ENCODE measurements around the gene PI4K2A. TPM values are rescaled to one million over a fixed set of nuclear protein-coding genes. Genes with fewer than 3 reads are reported as not detected.
"Not testable (repeated sequence)": the region's sequence is repeated elsewhere in the genome, so short reads cannot be mapped to it uniquely, and the experiment has no call there.

Gene PI4K2A
- total RNA-seq, 2 donors from 2014 or later, result 13.8 to 15.9 TPM

DNA sequence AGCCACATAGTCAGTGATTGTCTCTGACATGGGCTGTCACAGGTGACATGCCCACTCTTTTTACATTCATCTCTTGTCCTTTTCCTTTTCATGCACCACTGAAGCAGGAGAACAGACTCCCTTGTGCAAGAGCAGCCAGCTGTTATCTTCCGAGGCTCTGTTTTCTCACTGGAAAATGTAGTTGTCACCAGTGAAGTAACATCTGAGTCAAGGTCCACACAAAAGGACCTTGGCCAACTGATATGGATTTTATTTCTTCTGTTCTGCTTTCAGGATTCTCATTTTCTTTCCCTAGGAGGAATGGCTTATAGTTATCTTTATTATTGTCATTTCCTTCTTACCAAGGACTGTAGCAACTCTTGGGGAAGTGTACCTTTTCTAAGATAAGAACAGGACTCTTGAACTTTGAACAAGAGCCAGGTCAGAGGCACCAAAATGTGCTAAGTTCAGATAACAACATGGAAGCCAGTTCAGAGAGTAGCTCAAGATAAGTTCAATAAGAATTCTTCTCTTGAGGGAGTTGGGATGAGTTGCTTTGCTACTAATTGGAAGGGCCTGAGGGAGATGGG lies 23.9 kb downstream of the PI4K2A start:
- intact Hi-C loops (cut with DNase I), result no loop called here
- DNase-seq (ENCODE audit: low spot score), result no peak

DNA sequence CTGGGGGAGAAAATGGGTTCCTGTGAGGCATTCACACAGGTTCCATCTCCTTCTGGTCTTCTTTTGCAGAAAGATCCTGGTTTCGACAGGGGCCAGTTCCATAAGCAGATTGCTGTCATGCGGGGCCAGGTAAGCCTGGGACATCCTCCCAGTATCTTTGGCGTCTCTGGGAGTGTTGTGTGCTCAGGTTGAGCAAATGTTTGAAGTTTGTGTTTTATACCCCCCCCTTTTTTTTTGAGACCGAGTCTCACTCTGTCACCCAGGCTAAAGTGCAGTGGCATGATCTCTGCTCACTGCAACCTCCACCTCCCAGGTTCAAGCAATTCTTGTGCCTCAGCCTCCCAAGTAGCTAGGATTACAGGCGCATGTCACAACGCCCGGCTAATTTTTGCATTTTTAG lies 26.5 kb downstream of the PI4K2A start:
- no peak for DNase-seq (ENCODE audit: low spot score)
- intact Hi-C loops (cut with DNase I), result no loop called here

DNA sequence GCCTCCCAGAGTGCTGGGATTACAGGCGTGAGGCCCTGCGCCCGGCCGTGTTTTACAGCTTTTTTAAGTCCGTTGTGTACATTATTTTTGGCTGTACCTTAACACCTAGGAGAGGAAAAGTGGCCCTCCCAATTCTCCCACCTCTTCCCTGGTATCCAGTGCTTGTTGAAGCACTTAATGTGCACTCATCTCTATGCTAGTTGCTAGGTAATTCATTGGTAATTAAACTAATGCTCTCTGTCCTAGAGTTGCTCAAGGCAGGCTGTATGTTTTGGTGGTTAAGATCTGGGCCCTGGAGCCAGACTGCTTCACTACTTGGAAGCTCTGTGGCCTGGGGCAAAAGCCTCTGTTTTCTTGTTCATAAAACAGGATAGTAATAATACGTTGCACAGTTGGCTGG lies 27.0 kb downstream of the PI4K2A start:
- no peak for DNase-seq (ENCODE audit: low spot score)
- intact Hi-C loops (cut with DNase I), result no loop called here

DNA sequence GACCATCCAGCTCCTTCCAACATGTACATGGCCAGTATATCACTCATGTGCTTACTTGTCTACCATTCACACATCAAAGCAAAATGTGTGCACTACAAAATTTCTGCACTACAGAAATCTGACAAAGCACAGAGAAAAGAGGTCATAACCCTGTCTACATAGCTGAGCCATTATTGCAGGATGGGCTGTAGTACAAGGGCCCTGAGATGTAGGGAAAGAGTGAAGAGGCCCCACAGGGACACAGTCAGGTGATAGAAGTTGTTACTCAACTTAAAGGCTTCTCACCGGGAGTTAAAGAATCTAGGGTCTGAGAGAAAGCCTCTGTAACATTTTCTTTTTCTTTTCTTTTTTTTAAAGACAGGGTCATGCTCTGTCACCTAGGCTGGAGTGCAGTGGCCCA lies 29.1 kb downstream of the PI4K2A start:
- intact Hi-C loops (cut with DNase I), result no loop called here
- no peak for DNase-seq (ENCODE audit: low spot score)

DNA sequence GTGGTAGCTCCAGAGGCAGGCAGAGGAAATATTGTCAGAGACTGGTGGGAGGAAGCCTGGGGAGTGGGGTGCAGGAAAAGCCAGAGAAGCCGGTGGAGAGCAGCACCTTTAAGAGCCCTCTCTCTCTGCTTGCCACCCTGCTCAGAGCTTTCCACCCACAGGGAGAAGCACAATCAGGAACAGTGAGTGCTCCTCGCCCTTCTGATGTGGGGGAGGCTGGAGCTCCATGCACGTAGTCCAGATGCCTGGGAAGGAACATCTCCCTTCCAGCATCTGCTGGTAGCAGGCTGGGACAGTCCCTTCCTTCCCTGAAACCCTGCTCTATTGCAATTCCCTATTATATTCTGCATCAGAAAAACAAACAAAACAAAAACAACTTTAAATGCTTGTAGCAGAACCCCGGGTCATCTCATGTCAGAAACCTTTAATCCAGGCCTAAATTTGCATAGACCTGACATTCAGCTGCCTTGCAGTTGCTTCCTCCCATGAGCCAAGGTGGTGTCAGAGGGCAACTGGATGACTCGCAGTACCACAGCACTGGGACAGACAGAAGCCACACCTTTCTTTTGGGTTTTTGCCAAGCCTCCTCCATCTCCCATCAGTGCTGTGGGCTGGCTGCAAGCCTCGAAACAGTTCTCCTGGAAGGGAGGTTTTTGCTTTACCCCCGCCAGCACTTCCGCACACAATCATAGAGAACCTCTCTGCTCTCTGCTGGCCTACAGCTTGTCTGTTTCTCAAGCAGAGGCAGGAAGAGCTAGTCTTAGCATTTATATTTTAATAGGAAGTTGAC lies 33.5 kb downstream of the PI4K2A start:
- intact Hi-C loops (cut with DNase I), result no loop called here
- DNase-seq (ENCODE audit: low spot score), result no peak

DNA sequence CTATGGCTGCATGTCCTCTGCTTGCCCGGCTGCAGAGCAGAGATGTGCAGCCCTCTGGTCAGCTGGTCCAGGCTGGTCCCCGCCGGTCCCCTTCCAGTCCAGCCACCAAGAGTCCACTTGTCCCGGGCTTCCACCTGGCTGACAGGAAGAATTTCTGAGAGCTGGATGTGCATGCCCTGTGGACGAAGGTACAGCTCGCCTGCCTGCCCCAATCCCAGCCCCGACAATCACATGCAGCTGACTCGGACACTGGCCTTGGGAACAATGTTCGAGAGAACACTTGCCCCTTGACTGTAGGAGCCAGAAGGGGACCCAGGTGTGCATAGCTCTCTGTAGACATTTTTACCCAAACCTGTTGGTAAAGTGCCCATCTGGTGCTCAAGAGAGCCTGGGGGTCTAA lies 34.8 kb downstream of the PI4K2A start:
- no peak for DNase-seq (ENCODE audit: low spot score)
- intact Hi-C loops (cut with DNase I), result no loop called here

DNA sequence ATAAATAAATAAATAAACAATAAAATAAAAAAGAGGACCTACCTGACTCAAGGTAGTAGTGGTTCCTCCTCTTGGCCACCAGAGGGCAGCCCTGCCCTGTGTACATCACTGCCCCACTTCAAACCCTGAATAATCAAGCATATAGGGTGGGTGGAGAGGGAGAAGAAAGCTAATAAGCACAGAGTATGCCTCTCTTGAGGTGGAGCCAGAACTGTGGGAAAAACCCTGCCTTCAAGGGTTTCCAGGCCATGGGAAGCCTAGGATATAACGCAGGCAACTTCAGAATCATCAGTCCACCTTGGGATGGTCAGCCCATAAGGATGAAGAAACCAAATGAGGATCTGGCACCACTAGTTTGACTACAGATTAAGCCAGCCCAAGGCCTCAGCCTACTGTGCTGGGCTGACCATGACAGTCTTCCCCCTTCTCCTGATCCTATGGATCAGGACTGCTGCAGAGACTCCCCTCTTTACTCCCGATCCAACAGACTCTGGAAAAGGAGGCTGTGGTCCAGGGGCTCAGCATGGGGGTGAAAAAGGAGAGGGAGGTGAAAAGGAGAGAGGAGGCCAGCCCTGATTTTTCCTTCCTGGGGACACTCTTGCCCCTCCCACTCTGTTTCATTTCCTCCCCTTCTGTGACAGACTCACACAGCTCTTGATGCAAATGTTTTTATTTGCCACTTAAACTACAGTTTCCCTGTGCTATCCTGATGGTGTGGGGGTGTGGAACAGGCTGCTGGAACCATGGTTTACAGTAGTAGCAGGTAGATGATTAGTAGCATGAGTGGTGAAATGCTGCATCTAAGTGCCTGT lies 36.5 kb downstream of the PI4K2A start:
- DNase-seq (ENCODE audit: low spot score), result no peak
- intact Hi-C loops (cut with DNase I), result loop anchor here in 1 of 2 donors (1.0 kb wide), 1 partner anchor 26 kb away; no protein-coding TSS in a partner anchor

DNA sequence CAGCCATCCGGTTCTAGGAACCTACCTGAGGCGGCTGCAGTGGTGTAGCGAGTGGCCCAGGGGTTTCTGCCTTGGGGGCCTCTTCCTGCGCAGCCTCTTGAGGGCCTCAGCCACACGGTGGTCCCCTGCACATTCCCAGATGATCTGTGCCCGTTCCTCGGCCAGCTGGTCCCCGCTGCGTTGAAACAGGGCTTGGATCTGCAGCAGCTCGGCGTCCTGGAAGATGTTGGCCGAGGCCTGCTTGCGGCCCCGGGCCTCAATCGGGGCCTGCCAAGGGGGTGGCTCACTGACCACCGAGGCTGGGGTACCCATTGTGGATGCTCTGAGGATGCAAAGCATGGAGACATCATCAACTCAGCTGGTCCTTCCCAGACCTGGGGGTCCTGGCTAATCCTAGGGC lies 39.1 kb downstream of the PI4K2A start:
- intact Hi-C loops (cut with DNase I), result no loop called here
- no peak for DNase-seq (ENCODE audit: low spot score)

DNA sequence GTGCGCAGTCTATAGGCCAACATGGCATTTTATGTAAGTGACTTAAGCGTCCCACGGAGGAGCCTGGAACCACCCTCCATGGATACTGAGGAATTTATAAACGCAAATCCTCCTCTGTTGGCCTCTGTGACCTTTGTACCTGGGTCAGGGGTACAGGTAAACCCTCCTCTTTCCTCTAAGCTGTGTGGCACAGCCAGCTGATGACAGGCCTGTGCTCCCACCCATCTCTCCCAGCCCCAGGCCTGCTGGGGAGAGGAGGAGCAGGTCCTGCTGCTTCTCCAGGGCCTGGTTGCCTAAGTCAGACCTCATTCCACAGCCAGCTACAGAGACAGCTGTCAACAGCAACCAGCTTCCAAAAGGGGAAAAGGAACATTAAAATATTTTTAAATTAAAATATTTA lies 41.6 kb downstream of the PI4K2A start:
- intact Hi-C loops (cut with DNase I), result no loop called here
- no peak for DNase-seq (ENCODE audit: low spot score)

DNA sequence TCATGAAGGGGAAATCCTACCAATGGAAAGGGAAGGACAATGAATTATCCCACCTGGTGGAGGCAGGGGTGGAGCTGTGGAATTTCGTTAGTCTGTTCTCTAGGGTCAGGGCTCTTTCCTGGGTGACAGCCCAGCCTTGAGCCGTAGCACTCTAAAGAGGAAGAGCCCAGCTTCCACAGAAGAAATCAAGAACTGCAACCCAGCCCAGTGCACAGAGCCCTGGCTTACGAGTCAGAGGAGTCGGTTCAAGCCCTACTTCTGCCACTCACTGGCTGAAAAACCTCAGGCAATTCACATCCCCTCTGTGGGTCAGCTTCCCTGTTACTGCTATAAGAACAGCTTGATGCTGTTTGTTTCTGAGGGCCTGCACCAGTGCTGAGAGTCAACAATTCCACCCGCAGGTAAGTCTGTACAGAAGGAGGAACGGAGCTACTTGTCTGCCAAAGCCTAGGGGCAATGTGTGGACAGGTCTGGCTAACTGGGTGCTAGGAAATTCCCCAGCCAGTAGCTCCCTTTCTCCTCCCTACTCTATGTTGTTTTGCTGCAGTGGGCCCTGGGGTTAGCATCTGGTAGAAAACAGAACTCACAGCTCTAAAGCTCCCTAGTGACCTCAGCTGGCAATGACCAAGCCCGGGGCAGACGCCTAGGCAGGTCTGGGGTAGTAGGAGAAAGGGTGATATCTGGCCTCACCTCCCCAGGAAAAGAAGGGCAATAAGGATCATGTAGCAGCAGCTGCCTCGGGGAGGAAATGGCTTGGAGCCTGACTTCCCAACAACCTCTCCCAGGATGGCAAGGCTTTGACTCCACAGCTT lies 43.3 kb downstream of the PI4K2A start:
- no peak for DNase-seq (ENCODE audit: low spot score)
- intact Hi-C loops (cut with DNase I), result no loop called here

DNA sequence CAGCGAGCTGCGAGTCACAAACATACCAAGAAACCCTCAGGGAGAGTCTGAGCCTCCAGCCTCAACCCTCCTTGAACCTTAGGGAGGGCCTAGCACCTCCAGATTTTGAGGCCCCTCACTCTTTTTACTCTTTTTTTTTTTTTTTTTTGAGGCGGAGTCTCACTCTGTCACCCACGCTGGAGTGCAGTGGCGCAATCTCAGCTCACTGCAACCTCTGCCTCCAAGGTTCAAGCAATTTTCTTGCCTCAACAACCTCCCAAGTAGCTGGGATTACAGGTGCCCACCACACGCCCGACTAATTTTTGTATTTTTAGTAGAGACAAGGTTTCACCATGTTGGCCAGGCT lies 43.9 kb downstream of the PI4K2A start:
- DNase-seq (ENCODE audit: low spot score); intact Hi-C loops (cut with DNase I): not testable (repeated sequence)

DNA sequence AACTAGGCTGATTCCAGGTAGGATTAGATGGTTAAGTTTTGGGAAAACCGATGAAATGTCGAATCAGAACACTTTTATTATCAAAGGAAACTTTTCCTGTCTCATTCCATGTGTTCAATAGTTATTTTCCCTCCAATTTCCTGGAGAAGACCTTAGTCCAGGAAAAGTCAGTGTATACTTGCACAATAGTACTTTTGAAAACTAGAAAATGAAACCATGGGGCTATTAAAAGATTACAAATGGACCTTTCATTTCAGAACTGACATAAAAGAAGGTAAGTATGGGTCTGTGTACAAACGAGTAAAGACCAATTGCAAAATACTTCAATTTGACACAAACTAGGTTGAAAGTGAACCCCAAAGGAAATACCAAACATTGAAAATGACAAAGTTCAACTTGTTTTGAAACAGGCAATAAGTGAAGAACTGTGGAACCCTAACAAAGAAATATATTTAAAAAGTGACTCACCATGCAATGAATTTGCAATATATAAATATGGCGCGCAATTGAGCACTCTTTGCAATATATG lies 44.5 kb downstream of the PI4K2A start:
- DNase-seq (ENCODE audit: low spot score), result no peak
- intact Hi-C loops (cut with DNase I), result loop anchor here in 1 of 2 donors (5.0 kb wide), 1 partner anchor 52 kb away; the partner anchor contains the start of gene ZFYVE27

DNA sequence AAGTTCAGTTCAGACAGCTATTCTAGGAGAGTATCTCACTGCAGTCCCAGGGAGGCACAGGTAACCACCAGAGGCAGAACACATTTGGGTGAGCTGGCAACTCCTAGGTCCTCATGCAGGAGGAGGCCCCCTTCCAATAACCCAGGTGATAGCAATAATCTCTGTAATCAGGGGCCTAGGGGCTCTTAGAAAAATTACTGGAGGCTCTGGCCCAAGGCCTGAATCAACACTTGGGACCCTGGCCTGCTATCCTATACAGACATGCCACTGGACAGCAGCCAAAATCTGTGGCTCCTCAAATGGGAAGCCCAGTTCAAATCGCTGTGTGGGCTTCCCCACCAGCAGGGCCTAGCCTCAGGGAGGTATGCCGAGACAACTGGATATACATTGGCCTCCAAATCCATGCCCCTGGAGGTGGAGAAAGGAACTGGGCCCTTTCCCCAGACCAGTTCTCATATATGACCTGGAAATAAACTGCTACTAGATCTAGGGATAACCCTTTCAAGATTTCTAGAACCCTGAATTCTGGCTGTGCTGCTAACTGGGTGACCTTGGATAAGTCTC lies 45.0 kb downstream of the PI4K2A start:
- intact Hi-C loops (cut with DNase I), result loop anchor here in 1 of 2 donors (5.0 kb wide), 1 partner anchor 52 kb away; the partner anchor contains the start of gene ZFYVE27
- no peak for DNase-seq (ENCODE audit: low spot score)

DNA sequence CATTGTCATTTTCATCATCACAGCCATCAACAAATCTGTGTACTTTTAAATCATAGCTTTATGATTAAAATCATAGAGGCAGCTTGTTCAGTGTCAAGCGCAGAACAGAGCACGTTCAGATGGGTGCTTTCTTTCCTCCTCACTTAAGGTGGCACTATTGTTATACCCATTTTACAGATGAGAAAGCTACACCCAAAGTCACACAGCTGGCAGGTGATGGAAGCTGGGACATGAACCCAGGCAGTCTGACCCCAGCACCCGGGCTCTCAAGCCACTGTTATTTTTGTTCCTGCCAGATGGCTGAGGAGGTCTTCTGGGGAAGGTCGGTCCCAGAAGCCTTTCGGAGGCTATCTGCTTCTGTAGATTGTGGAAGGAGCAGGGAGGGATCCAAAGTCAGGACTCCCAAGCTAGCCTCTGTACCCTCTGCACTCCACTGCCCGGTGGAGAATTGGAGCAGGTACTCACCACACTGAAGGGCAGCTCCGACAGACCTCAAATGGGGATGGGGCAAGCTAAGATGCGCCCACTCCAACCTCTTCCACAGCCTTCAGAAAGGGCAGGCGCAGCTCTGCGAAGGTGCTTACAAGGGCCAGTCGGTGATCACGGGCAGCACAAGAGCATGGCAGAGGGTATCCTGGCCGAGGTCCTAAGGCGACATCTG lies 46.0 kb downstream of the PI4K2A start:
- DNase-seq (ENCODE audit: low spot score), result no peak
- intact Hi-C loops (cut with DNase I), result loop anchor here in 1 of 2 donors (5.0 kb wide), 1 partner anchor 51 kb away; the partner anchor contains the start of gene ZFYVE27

DNA sequence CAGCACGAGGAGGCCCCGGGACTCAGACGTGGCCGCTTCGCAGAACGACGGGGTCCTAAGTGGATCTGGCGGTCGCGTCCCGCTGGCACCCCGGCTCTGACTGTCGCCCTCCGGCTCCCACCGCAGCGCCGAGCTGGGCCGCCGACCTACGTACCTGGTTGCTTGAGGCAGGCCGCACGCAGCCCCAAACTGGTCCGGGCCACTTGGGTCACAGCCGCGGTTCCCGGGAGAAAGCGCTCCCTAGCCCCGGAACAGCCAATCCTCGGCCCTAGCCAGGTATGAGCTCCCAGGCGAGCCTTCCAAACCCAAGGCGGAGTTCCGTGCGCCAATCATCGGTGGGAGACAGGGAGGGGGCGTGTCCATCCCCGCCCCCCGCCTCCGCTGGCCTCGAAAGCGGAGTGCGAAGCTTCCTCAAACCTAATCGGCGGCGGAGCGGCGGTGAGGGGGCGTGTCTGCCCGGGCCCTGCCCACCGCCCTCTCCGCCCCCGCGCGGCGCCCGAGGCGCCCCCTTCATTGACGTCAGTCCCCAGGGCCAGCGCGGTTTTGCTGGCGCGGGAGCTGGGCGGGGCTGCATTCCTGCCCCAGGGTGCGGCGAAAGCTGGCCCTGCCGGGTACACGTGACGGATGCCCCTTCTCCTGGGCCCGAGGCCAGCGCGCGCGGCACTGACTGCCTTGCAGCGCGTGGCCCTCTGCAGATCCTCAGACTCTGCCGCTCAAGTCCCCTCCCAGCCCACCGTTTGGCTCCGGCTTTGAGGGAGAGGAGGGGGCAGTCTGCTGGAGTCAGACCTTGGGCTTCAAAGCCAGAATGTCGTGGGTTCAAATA lies 46.7 kb downstream of the PI4K2A start, which contains the start of gene AVPI1:
AVPI1 (minus strand) TSS at position 280 of the 823 bp plus-strand sequence. CDS start 7,336 bp downstream, outside the sequence.
- intact Hi-C loops (cut with DNase I), result loop anchor here in 1 of 2 donors (5.0 kb wide), 1 partner anchor 50 kb away; the partner anchor contains the start of gene ZFYVE27
- peak; percentile 99 for DNase-seq (ENCODE audit: low spot score)

DNA sequence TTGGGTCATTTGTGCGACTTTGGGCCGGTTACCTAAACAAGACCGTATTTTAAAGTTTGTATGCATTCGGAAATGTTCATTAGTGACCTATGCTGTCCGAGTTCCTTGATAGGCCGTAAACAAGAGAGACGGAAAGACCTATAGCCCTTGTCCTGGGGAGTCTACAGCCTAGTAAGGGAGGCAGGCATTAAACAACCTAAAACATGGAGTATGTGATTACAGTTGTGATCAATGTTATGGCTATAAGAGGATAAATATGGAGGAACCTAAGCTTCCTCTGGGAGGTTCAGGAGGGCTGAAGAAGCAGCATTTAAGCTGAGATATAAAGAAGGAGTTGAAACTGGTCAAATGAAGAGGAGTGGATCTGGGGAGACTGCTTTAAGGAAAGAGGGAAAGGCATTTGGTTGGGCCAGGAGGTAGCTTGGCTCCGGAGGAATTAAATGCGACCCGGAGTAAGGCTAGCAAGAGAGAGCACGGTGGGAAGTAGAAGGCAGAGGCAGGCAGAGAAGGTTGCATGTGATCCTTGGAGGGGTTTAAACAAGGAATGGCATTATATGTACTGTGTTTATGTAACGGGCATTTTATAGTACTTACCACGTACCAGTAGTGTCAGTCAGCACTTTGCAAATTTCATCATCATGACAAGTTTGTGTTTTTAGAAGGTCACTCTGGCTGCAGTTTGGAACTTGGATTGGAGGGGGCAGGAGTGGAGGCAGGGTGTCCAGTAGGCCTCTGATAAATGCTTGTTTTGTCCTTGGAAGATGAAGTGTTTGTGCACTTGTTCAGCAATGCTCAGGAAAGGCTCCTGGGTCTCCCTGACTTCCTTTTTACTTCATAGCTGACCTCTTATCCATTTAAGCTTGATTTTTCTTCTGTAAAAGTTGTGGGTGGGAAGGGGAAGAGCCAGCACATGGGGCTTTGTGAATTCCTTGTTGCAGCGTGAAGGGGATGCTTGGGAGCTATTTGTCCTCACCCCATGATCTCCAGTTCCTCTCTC lies 47.6 kb downstream of the PI4K2A start:
- no peak for DNase-seq (ENCODE audit: low spot score)
- intact Hi-C loops (cut with DNase I), result loop anchor here in 1 of 2 donors (5.0 kb wide), 1 partner anchor 49 kb away; the partner anchor contains the start of gene ZFYVE27

Data from posterior vena cava (tissue), 2 donors.